Gastrocnemius medialis (tissue), 4 donors: ENCODE results near the gene WDR33.

Source experiments
- POLR2A ChIP-seq, 2 donors: fragments of 450-650 bp; IDR thresholded peaks; one replicate each; pipeline ENCODE4 v1.6.1; 2017; ENCODE audit warnings: antibody characterized with exemption in 2 of 2, mild to moderate bottlenecking in 2 of 2, moderate library complexity in 2 of 2
- TF ChIP-seq, protein P1 (sequence below), 5 experiments: fragments of 450-650 bp in 3 of 5; fragments of 200-600 bp in 2 of 5; sonication (generic) in 2 of 5; IDR thresholded peaks in 4 of 5; conservative IDR thresholded peaks in 1 of 5; 1 replicate in 4 of 5; 2 replicates in 1 of 5; pipeline ENCODE4 v1.5.1; 2016 to 2019; ENCODE audit warnings: antibody characterized with exemption in 5 of 5, mild to moderate bottlenecking in 3 of 5, moderate library complexity in 3 of 5

GRCh38 chr2:127810156-127810618, 784 bp downstream of the WDR33 start:
- TF ChIP-seq POLR2A (IDR thresholded peaks at IDR 0.05), result no peak
- TF ChIP-seq, protein P1, sequence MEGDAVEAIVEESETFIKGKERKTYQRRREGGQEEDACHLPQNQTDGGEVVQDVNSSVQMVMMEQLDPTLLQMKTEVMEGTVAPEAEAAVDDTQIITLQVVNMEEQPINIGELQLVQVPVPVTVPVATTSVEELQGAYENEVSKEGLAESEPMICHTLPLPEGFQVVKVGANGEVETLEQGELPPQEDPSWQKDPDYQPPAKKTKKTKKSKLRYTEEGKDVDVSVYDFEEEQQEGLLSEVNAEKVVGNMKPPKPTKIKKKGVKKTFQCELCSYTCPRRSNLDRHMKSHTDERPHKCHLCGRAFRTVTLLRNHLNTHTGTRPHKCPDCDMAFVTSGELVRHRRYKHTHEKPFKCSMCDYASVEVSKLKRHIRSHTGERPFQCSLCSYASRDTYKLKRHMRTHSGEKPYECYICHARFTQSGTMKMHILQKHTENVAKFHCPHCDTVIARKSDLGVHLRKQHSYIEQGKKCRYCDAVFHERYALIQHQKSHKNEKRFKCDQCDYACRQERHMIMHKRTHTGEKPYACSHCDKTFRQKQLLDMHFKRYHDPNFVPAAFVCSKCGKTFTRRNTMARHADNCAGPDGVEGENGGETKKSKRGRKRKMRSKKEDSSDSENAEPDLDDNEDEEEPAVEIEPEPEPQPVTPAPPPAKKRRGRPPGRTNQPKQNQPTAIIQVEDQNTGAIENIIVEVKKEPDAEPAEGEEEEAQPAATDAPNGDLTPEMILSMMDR (IDR thresholded peaks at IDR 0.05 in 4 of 5, conservative IDR thresholded peaks at IDR 0.05 in 1 of 5), result no peak
